Placental epithelial cell (primary cell): ENCODE data around the gene CFAP97D2. TPM values are rescaled to one million over a fixed set of nuclear protein-coding genes. Genes with fewer than 3 reads are reported as not detected.

ENCODE experiments used
- small RNA-seq: library from RNA; depleted of rRNA; stranded (forward); fragments of <200 nt; gene quantifications from one replicate; pipeline ENCODE3, GENCODE V24; 2012
- total RNA-seq: library from RNA; depleted of rRNA; stranded (reverse); fragments of >200 nt; gene quantifications from 2 replicates; pipeline ENCODE4 v1.2.3, GENCODE V29; 2012

Gene CFAP97D2
- total RNA-seq: not detected in 2 replicates

DNA sequence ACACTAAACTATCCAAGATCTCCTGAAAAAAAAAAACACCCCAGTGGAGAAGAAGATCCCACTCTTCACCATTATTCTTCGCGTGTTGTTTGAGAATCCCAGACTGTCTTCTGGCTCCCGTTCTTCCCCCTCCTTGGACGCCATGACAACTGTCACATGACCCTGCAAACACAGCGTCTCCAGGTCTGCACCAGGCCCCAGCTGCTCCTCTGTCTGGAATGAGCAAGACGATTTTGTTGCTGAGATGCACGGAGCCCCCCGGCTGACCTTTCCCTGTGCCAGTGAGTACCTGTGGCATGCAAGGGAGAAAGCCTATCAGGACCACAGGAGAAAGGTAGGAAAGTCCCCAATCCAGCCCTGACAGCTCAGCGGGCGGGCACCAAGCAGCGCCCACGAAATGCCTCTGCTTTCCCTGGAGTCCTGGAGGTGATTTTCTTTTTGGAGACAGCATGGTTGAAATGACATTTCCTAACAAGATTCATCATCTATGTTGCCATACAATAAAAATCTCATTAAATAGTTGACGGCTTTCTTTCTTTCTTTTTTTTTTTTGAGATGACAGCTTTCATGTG is at the start of gene CFAP97D2:
CFAP97D2 (plus strand) TSS at position 171 of the 572 bp plus-strand sequence; CDS start at position 245, 74 bp downstream.

DNA sequence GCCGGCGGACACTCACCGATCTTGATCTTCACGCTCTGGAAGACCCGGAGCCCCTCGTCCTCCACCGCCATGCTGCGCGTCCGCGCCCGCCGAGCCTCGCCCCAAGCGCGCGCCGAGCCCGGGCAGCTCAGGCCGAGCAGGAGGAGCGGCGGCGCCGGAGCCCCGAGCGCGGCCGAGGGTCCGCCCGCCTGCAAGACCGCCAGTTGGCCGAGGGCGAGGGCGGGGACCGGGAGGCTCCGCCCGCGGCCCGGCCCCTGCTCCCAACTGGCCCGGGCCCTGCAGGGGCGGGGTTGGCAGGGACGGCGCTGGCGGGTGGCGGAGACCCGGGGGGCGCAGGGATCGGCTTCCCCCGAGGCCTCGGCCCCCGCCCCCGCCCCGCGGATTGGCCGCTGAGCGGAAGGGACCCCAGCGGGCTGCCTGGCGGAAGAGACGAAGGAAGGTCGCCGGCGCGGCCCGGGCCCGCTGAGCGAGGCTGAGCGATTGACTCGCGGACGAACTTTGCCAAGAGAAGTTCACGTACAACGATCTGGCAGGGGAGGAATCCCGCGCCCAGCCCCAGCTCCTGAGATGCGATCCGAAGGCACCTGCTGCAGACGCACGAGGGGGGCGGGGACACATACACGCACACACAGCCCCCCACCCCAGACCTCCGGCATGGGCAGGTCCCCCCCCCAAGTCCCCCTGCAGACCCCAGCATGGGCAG is 46.5 kb upstream of the CFAP97D2 start, which contains the start of gene RASA3:
RASA3 (minus strand) TSS at position 205 of the 703 bp plus-strand sequence; CDS start at position 71, 134 bp downstream.

DNA sequence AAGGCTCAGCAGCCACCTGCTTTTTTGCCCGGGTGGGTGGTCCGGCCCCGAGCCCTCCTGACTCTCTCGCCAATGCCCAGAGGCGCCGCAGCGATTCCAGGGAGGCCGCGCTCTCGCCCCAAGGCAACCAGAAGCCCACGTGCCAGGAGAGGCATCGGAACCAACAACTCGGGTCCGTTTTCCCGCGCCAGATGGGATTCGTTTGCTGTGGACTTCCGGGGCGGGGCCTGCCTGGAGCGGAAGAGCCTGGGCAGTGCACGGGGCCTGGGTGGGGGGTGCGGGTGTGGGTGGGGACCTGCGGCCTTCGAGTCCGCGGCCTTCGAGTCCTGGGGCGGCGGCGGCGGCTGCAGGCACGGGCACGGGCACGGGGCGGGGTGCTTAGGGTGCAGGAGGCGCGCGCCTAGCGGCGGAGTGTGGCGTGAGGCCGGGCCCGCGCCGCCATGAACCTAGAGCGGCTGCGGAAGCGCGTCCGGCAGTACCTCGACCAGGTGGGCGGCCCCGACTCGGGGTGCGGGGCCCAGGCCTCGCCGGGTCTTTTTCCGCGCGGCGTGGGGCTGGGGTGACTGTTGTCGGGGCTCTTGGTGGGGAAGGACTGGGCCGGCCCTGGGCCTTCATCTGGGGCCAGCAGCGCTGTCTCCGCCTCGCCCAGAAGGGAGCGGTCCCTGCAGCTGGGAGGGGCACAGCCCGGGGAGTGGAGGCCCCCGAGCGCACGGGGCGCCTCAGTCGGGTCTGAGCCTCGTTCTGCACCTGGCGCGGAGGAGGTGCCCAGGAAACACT is 55.8 kb downstream of the CFAP97D2 start, which contains the start of gene CDC16:
CDC16 (plus strand) TSS at position 253 of the 777 bp plus-strand sequence; CDS start at position 441, 188 bp downstream.

Small RNA genes within 50 kb of the gene (small RNA-seq; reads per million reads assigned to genes)
- gene MIR548AR: not detected

Other genes starting within 250 kb of the CFAP97D2 start
- under 0.01 TPM in 2 replicates for gene C13orf46, start 205.2 kb upstream of the CFAP97D2 start, total RNA-seq
- 7.4 and 8.6 TPM in 2 replicates for gene RASA3, start 46.6 kb upstream of the CFAP97D2 start, total RNA-seq
- 47.2 and 62.8 TPM in 2 replicates for gene CDC16, start 55.6 kb downstream of the CFAP97D2 start, total RNA-seq
- 23.6 and 29.1 TPM in 2 replicates for gene UPF3A, start 102.3 kb downstream of the CFAP97D2 start, total RNA-seq
- gene CHAMP1, start 135.2 kb downstream of the CFAP97D2 start, total RNA-seq: 5.9 and 8.1 TPM in 2 replicates